IPS-NIHi11 (cell line): ENCODE results near the gene NUTM1.
"Not testable (repeated sequence)": the region's sequence is repeated elsewhere in the genome, so short reads cannot be mapped to it uniquely, and the experiment has no call there.

Experiments
- DNase-seq: peaks from one replicate; pipeline ENCODE4 v3.0.0; 2012; ENCODE audit warnings: mixed read lengths, low spot score

Gene NUTM1

DNA sequence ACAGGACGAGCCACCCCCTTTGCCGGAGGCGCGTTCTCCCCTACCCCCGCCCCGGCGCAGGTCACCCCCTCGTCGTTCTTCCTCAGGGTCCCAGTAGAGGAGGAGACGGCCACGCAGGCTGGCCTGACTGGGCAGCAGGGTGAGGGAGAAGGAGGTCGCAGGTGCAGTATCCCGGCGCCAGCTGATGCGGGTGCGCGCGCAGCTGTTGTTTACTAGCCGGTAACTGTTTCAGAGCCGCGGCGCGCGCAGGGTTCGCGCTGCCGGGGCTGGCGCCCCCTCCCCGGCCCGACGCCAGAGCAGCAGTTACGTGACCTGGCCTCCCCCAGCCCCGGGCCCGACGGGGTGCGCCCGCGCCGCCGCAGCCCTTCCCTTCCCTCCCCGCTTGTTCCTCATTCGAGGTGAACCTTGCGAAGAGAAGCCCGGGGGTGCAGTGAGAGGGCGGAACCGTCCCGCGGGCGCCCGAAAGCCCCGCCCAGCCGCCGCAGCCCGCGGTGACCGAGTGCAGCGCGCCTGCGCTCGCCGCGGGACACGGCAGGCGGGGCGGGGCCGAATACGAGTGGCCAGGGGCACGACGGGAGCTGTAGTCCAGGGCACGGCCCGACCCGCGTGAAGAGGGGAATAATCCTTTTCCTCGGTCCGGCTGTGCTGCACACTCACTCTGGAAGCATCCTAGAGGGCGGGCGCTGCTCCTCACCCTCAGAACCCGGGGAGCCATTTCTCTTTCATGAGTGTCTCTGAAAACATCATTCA lies 5.4 kb upstream of the NUTM1 start, which contains the start of gene SLC12A6:
Gene SLC12A6, minus strand, starts transcription at position 225 of the 750 bp plus-strand sequence. CDS start 1,101 bp downstream, outside the sequence.
- peak; percentile 93 for DNase-seq

DNA sequence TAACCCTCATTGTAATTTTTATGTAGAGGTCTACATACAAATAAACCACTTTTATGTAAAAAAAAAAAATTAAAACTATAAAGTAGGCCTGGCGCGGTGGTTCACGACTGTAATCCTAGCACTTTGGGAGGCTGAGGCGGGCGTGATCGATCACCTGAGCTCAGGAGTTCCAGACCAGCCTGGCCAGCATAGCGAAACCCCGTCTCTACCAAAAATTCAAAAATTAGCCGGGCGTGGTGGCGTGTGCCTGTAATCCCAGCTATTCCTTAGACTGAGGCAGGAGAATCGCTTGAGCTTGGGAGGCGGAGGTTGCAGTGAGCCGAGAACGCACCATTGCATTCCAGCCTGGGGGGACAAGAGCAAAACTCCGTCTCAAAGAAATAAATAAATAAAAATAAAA lies 4.8 kb upstream of the NUTM1 start:
- no peak for DNase-seq

DNA sequence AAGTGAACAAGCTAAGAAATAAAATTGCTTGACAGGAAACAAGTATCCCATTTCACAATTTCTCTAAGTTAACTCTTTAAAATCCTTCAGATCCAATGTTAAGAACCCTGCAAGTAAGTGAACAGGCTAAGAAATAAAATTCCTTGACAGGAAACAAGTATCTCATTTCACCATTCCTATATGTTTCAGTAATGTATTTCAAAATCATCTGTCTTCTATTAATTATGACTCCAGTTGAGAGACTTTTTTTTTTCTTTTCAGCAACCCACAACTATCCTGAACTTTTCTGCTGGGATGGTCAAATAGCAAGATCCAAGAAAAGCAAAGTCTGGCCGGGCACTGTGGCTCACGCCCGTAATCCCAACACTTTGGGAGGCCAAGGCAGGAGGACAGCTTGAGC lies 3.2 kb upstream of the NUTM1 start:
- no peak for DNase-seq

GRCh38 chr15:34341381-34342212 lies 1.5 kb upstream of the NUTM1 start:
- DNase-seq: no peak

DNA sequence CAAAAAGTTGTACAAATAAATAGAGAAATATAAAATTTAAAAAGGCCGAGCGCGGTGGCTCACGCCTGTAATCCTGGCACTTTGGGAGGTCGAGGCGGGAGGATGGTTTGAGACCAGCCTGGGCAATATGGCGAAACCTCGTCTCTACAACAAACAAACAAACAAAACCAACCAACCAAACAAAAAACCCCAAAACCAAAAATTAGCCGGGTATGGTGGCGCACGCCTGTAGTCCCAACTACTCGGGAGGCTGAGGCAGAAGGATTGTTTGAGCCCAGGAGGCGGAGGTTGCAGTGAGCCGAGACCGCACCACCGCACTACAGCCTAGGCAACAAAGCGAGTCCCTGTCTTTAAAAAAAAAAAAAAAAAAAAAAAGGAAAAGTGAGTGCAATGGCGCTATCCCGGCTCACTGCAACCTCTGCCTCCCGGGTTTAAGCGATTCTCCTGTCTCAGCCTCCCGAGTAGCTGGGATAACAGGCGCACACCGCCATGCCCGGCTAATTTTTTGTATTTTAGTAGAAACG lies 840 bp upstream of the NUTM1 start:
- DNase-seq: not testable (repeated sequence)

- DNase-seq: no peak
These were observed 5.0 kb downstream of the NUTM1 start for GRCh38 chr15:34347951-34348638.

GRCh38 chr15:34348735-34349300 lies 5.7 kb downstream of the NUTM1 start:
- DNase-seq: no peak

GRCh38 chr15:34349769-34350168 lies 6.7 kb downstream of the NUTM1 start:
- DNase-seq: no peak

- DNase-seq: not testable (repeated sequence)
These were observed 9.9 kb downstream of the NUTM1 start for GRCh38 chr15:34352996-34353395.

- peak; percentile 26 for DNase-seq
These were observed 10.5 kb downstream of the NUTM1 start for GRCh38 chr15:34353627-34354026.

DNA sequence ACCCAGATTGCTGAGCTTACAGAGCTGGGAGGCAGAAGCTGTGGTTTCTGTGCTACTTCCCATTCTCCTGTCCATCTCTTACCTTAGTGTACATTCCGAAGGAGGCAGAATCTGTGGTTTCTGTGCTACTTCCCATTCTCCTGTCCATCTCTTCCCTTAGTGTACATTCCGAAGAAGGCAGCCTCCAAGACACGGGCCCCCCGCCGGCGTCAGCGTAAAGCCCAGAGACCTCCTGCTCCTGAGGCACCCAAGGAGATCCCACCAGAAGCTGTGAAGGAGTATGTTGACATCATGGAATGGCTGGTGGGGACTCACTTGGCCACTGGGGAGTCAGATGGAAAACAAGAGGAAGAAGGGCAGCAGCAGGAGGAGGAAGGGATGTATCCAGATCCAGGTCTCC lies 11.2 kb downstream of the NUTM1 start:
- DNase-seq: no peak

GRCh38 chr15:34355241-34355640 lies 12.1 kb downstream of the NUTM1 start:
- no peak for DNase-seq

DNA sequence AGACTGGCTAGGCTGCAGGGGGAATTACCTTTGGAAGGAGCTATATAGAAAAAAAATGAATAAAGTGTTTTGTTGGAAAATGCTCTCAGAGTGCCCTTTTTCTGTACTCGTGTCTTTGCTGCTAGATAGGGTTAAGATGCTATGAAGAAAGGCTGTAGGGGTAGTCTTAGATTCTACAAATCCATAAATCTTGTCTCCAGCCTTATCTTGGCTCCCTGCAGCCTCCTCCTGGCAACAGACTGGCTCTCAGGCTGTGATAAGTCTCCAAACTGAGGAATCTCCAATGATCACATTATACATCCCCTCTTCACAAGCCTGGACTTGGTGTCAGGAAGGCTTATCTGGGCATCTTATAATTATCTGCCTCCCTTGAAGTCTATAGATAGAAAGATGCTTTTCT lies 14.5 kb downstream of the NUTM1 start:
- no peak for DNase-seq

DNA sequence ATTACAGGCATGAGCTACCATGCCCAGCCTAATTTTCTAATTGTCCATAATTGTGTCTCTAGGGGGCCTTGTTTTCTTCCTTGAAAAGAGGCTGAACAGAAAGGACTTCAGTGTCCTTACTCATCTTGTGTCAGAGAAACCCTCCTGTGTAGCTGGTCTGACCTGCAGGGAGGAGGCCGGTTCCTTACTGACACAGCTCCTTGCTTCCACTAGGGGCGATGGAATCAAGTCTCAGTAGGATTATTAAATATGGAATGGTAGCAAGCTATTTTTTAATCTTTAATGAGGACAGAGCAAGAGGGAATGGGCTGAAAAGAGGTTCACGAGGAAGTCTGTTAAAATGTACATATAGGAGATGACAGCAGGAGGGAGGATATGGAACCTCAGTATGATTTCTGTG lies 15.3 kb downstream of the NUTM1 start:
- peak; percentile 42 for DNase-seq

- no peak for DNase-seq
These were observed 15.8 kb downstream of the NUTM1 start for GRCh38 chr15:34358948-34359347.

GRCh38 chr15:34359416-34359815 lies 16.3 kb downstream of the NUTM1 start:
- DNase-seq: no peak

- DNase-seq: peak; percentile 61
These were observed 17.2 kb downstream of the NUTM1 start for GRCh38 chr15:34360298-34360697.

GRCh38 chr15:34361278-34361677 lies 18.2 kb downstream of the NUTM1 start:
- DNase-seq: no peak

DNA sequence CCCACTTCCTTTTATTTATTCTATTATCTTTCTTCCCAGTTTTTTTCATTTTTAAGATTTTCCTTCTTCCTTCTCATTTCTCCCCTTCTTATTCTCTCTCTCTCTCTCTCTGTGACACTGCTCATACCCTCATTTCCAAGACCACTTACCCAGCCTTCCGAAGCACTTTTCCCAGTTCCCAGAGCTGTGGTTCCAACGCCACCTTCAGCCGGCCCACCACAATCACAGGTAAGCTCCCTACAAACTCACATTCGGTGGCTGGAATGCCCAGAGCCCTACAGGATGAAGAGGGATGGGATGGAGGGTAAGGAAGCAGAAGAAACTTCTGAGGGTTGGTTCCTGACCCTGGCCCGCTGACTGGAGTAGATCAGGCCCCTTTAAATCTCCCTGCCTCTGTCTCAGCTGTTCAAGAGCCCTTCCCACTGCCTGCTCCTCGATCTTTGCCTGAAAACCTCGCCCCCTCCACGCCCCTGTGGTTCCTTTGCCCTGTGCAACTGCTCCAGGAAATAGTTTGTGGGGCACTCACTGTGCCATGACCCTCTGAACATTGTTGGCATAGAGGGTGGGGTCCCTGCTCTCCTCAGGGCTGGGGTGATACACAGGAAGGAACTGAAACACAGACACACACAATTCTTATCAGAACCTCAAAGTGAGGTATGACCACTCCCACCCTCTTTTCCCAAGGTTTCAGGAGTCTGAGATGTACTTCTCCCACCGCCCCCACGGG lies 19.1 kb downstream of the NUTM1 start:
- DNase-seq: no peak

GRCh38 chr15:34364041-34364440 lies 20.9 kb downstream of the NUTM1 start:
- no peak for DNase-seq

DNA sequence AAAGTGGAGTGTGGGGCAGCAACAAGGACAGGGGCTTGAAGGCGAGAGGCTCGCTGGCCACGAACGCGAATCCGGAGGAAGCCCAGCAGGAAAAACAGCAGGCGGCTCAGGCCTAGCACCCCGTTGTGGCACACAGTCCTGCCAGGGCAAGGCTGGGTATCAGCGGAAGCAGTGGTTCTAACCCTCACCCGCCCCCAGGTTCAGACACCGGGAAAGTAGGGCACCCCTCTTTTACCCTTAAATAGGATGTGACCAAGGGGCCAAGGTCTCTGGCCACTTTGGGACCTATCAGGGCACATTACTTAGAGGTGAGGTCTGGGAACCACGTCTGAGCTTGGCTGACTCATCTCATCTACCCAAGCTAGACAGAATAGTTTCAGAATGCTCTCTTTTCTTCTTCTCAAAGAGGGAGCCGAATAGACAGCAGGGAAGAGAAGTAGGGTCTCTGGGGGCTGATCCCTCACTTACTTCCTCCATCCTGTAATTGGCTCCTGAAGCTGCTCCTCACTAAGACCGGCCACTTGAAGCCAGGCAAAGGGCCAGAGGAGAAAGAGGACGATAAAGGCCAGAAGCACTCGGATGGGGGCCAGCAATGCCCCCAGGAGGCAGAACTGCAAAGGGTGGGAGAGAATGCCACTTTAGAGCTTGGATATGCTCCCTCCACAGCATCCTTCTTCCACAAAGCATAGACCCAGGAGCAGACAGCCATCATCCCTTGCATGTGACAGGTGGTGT lies 22.1 kb downstream of the NUTM1 start:
- DNase-seq: no peak
